ENCODE results near the gene NRXN2. TPM values are rescaled to one million over a fixed set of nuclear protein-coding genes. Genes with fewer than 3 reads are reported as not detected.

Gene NRXN2
- total RNA-seq, 4 donors from 2014 or later: 1.6 to 4.2 (median 3.0) TPM

GRCh38 chr11:64764753-64765152 is 41.8 kb upstream of the NRXN2 start:
- peaks cover 0 to 57% (median 43%) of the 10 kb centered on the region in 4 donors for H3K4me1 ChIP-seq
- no peaks in the 10 kb centered on the region for H3K27me3 ChIP-seq
- peak overlapping the region in 2 of 4 donors; percentile 65 to 85 for H3K27ac ChIP-seq
- no peak overlapping the region for H3K4me3 ChIP-seq
- TF ChIP-seq POLR2A (IDR thresholded peaks at IDR 0.05): no peak
- no peak for TF ChIP-seq CTCF (IDR thresholded peaks at IDR 0.05)
- peak in 1 of 3 donors; percentile 41 for DNase-seq
- no peaks in the 10 kb centered on the region for H3K9me3 ChIP-seq
- H3K36me3 ChIP-seq: peaks cover 3 to 73% (median 9%) of the 10 kb centered on the region in 3 donors

GRCh38 chr11:64764040-64764611 is 41.1 kb upstream of the NRXN2 start:
- TF ChIP-seq POLR2A (IDR thresholded peaks at IDR 0.05): no peak
- TF ChIP-seq CTCF (IDR thresholded peaks at IDR 0.05): no peak
- Histone ChIP-seq H3K36me3 (peaks cover 3 to 67% (median 9%) of the 10 kb centered on the region in 3 donors), H3K4me1 (peaks cover 0 to 57% (median 46%) of the 10 kb centered on the region in 4 donors), H3K27me3 (no peaks in the 10 kb centered on the region), H3K4me3 (no peak overlapping the region), H3K27ac (peak overlapping the region; percentile 36 to 85 (median 60)), H3K9me3 (no peaks in the 10 kb centered on the region)
- peak in 2 of 3 donors; percentile 89 to 92 for DNase-seq

- peak in 1 of 3 donors; percentile 46 for DNase-seq
- no peak for TF ChIP-seq CTCF (IDR thresholded peaks at IDR 0.05)
- TF ChIP-seq POLR2A (IDR thresholded peaks at IDR 0.05): no peak
- no peak overlapping the region for H3K4me3 ChIP-seq
- no peaks in the 10 kb centered on the region for H3K9me3 ChIP-seq
- peak overlapping the region; percentile 36 to 85 (median 60) for H3K27ac ChIP-seq
- H3K4me1 ChIP-seq: peaks cover 0 to 57% (median 46%) of the 10 kb centered on the region in 4 donors
- peaks cover 3 to 61% (median 9%) of the 10 kb centered on the region in 3 donors for H3K36me3 ChIP-seq
- H3K27me3 ChIP-seq: no peaks in the 10 kb centered on the region
Measured at GRCh38 chr11:64763526-64764039, 40.6 kb upstream of the NRXN2 start.

GRCh38 chr11:64762674-64763525 is 39.9 kb upstream of the NRXN2 start:
- peaks cover 3 to 54% (median 9%) of the 10 kb centered on the region in 3 donors for H3K36me3 ChIP-seq
- DNase-seq: peak in 2 of 3 donors; percentile 72 to 76
- no peaks in the 10 kb centered on the region for H3K9me3 ChIP-seq
- peak overlapping the region; percentile 36 to 85 (median 60) for H3K27ac ChIP-seq
- TF ChIP-seq CTCF (IDR thresholded peaks at IDR 0.05): no peak
- TF ChIP-seq POLR2A (IDR thresholded peaks at IDR 0.05): no peak
- no peaks in the 10 kb centered on the region for H3K27me3 ChIP-seq
- H3K4me1 ChIP-seq: peaks cover 0 to 54% (median 45%) of the 10 kb centered on the region in 4 donors
- no peak overlapping the region for H3K4me3 ChIP-seq

GRCh38 chr11:64762277-64762673 is 39.3 kb upstream of the NRXN2 start:
- H3K27ac ChIP-seq: peak overlapping the region; percentile 11 to 85 (median 60)
- H3K27me3 ChIP-seq: no peaks in the 10 kb centered on the region
- H3K4me3 ChIP-seq: no peak overlapping the region
- H3K4me1 ChIP-seq: peaks cover 0 to 50% (median 42%) of the 10 kb centered on the region in 4 donors
- H3K36me3 ChIP-seq: peaks cover under 1 to 48% (median 4%) of the 10 kb centered on the region in 3 donors
- no peaks in the 10 kb centered on the region for H3K9me3 ChIP-seq
- peak in 1 of 3 donors; percentile 48 for DNase-seq
- TF ChIP-seq CTCF (IDR thresholded peaks at IDR 0.05): no peak
- no peak for TF ChIP-seq POLR2A (IDR thresholded peaks at IDR 0.05)
